OCI-LY3 (cell line): ENCODE measurements around the gene ARMC9.

ENCODE experiments used
- EZH2phosphoT487 ChIP-seq: fragments of 200-600 bp; shearing (Covaris generic); IDR thresholded peaks from 2 replicates; pipeline ENCODE4 v1.6.1; 2018; ENCODE audit warnings: antibody characterized with exemption, mixed run types, low read depth
- TF ChIP-seq, protein P1 (sequence below): fragments of 200-600, 300-600 bp; sonication (generic); IDR thresholded peaks from 2 replicates; pipeline ENCODE4 v1.5.1; 2014; ENCODE audit warnings: antibody characterized with exemption, low read length, low read depth

DNA sequence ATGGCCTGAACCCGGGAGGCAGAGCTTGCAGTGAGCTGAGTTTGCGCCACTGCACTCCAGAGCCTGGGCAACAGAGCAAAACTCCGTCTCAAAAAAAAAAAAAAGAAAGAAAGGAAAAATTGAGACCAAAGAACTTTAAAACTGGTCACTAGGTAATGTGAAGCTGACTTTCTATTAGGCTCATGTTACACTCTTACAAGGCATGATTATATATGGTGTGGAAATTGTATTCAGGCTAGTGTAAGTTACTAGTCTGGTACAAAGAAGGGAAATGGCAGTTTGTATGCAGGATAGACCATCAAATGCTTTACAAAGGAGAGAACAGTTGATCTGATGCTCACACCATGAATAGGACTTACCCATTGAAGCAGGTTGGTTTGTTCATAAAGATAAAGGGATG lies 35.4 kb upstream of the ARMC9 start:
- TF ChIP-seq, protein P1, sequence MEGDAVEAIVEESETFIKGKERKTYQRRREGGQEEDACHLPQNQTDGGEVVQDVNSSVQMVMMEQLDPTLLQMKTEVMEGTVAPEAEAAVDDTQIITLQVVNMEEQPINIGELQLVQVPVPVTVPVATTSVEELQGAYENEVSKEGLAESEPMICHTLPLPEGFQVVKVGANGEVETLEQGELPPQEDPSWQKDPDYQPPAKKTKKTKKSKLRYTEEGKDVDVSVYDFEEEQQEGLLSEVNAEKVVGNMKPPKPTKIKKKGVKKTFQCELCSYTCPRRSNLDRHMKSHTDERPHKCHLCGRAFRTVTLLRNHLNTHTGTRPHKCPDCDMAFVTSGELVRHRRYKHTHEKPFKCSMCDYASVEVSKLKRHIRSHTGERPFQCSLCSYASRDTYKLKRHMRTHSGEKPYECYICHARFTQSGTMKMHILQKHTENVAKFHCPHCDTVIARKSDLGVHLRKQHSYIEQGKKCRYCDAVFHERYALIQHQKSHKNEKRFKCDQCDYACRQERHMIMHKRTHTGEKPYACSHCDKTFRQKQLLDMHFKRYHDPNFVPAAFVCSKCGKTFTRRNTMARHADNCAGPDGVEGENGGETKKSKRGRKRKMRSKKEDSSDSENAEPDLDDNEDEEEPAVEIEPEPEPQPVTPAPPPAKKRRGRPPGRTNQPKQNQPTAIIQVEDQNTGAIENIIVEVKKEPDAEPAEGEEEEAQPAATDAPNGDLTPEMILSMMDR: no peak
- TF ChIP-seq EZH2phosphoT487: no peak
